ENCODE data around the gene ATP6V1G1. TPM values are rescaled to one million over a fixed set of nuclear protein-coding genes. Genes with fewer than 3 reads are reported as not detected.

Gene ATP6V1G1
- total RNA-seq, 1 donor from 2014 or later = 188 TPM

- Mint-ChIP-seq H3K36me3 (ENCODE audit: low read depth, unreplicated experiment) (no peaks in the 10 kb centered on the region), H3K27me3 (ENCODE audit: low read depth, unreplicated experiment) (peaks cover 2% of the 10 kb centered on the region), H3K27ac (ENCODE audit: unreplicated experiment) (no peak overlapping the region), H3K9me3 (ENCODE audit: unreplicated experiment) (no peaks in the 10 kb centered on the region), H3K4me3 (ENCODE audit: unreplicated experiment) (no peak overlapping the region), H3K4me1 (ENCODE audit: low read depth, unreplicated experiment) (peaks cover 9% of the 10 kb centered on the region)
- no peaks in the 10 kb centered on the region for H3K27me3 ChIP-seq (ENCODE audit: insufficient read depth, low read length)
- H3K27ac ChIP-seq (ENCODE audit: low read depth, low read length) = no peak overlapping the region
- no peak overlapping the region for H2AFZ ChIP-seq (ENCODE audit: low read depth, low read length)
- no peak overlapping the region for H3K9ac ChIP-seq (ENCODE audit: low read length)
- no peak for FAIRE-seq
- no peaks in the 10 kb centered on the region for H3K9me3 ChIP-seq (ENCODE audit: insufficient read depth, low read depth, low read length)
- DNase-seq (ENCODE audit: low read depth) = no peak
- H3K4me1 ChIP-seq (ENCODE audit: insufficient read depth, low read length) = no peaks in the 10 kb centered on the region
- no peak overlapping the region for H3K4me2 ChIP-seq (ENCODE audit: low read length)
- H4K20me1 ChIP-seq (ENCODE audit: insufficient read depth, low read length) = no peaks in the 10 kb centered on the region
- TF ChIP-seq CTCF (IDR thresholded peaks at IDR 0.05; ENCODE audit: insufficient read depth, low read depth, low read length) (no peak), EZH2 (IDR thresholded peaks at IDR 0.05; ENCODE audit: insufficient read depth, low read length) (no peak)
- H3K36me3 ChIP-seq (ENCODE audit: insufficient read depth, low read length) = no peaks in the 10 kb centered on the region
- H3K4me3 ChIP-seq (ENCODE audit: insufficient read depth, low read depth, low read length) = no peak overlapping the region
- H3K79me2 ChIP-seq (ENCODE audit: insufficient read depth, low read length) = no peaks in the 10 kb centered on the region
Measured at GRCh38 chr9:114580609-114581193, 6.9 kb upstream of the ATP6V1G1 start.

GRCh38 chr9:114583371-114584155 lies 4.0 kb upstream of the ATP6V1G1 start:
- Histone ChIP-seq H3K27me3 (ENCODE audit: insufficient read depth, low read length) (no peaks in the 10 kb centered on the region), H3K36me3 (ENCODE audit: insufficient read depth, low read length) (no peaks in the 10 kb centered on the region), H3K27ac (ENCODE audit: low read depth, low read length) (no peak overlapping the region), H3K9ac (ENCODE audit: low read length) (no peak overlapping the region), H3K4me3 (ENCODE audit: insufficient read depth, low read depth, low read length) (no peak overlapping the region), H4K20me1 (ENCODE audit: insufficient read depth, low read length) (peaks cover 7% of the 10 kb centered on the region), H2AFZ (ENCODE audit: low read depth, low read length) (peak overlapping the region; percentile 35), H3K4me2 (ENCODE audit: low read length) (no peak overlapping the region), H3K9me3 (ENCODE audit: insufficient read depth, low read depth, low read length) (no peaks in the 10 kb centered on the region), H3K79me2 (ENCODE audit: insufficient read depth, low read length) (peaks cover 11% of the 10 kb centered on the region), H3K4me1 (ENCODE audit: insufficient read depth, low read length) (peaks cover 6% of the 10 kb centered on the region)
- DNase-seq (ENCODE audit: low read depth) (no peak), FAIRE-seq (no peak)
- no peaks in the 10 kb centered on the region for H3K36me3 Mint-ChIP-seq (ENCODE audit: low read depth, unreplicated experiment)
- peak overlapping the region; percentile 93 for H3K27ac Mint-ChIP-seq (ENCODE audit: unreplicated experiment)
- no peak overlapping the region for H3K4me3 Mint-ChIP-seq (ENCODE audit: unreplicated experiment)
- no peaks in the 10 kb centered on the region for H3K27me3 Mint-ChIP-seq (ENCODE audit: low read depth, unreplicated experiment)
- H3K4me1 Mint-ChIP-seq (ENCODE audit: low read depth, unreplicated experiment) = peaks cover 9% of the 10 kb centered on the region
- TF ChIP-seq CTCF (IDR thresholded peaks at IDR 0.05; ENCODE audit: insufficient read depth, low read depth, low read length) (no peak), EZH2 (IDR thresholded peaks at IDR 0.05; ENCODE audit: insufficient read depth, low read length) (no peak)
- H3K9me3 Mint-ChIP-seq (ENCODE audit: unreplicated experiment) = no peaks in the 10 kb centered on the region

- Histone ChIP-seq H4K20me1 (ENCODE audit: insufficient read depth, low read length) (peaks cover 49% of the 10 kb centered on the region), H3K4me2 (ENCODE audit: low read length) (peak overlapping the region; percentile 99), H3K9ac (ENCODE audit: low read length) (peak overlapping the region; percentile 99), H3K36me3 (ENCODE audit: insufficient read depth, low read length) (peaks cover 5% of the 10 kb centered on the region), H3K9me3 (ENCODE audit: insufficient read depth, low read depth, low read length) (no peaks in the 10 kb centered on the region), H3K27me3 (ENCODE audit: insufficient read depth, low read length) (no peaks in the 10 kb centered on the region), H3K4me3 (ENCODE audit: insufficient read depth, low read depth, low read length) (peak overlapping the region; percentile 99), H3K27ac (ENCODE audit: low read depth, low read length) (peak overlapping the region; percentile 97), H3K79me2 (ENCODE audit: insufficient read depth, low read length) (peaks cover 57% of the 10 kb centered on the region), H2AFZ (ENCODE audit: low read depth, low read length) (peak overlapping the region; percentile 79), H3K4me1 (ENCODE audit: insufficient read depth, low read length) (peaks cover 27% of the 10 kb centered on the region)
- H3K4me3 Mint-ChIP-seq (ENCODE audit: unreplicated experiment) = peak overlapping the region; percentile 98
- no peak for TF ChIP-seq CTCF (IDR thresholded peaks at IDR 0.05; ENCODE audit: insufficient read depth, low read depth, low read length)
- TF ChIP-seq EZH2 (IDR thresholded peaks at IDR 0.05; ENCODE audit: insufficient read depth, low read length) = no peak
- peaks cover 38% of the 10 kb centered on the region for H3K4me1 Mint-ChIP-seq (ENCODE audit: low read depth, unreplicated experiment)
- H3K36me3 Mint-ChIP-seq (ENCODE audit: low read depth, unreplicated experiment) = peaks cover 3% of the 10 kb centered on the region
- peak; percentile 48 for DNase-seq (ENCODE audit: low read depth)
- no peaks in the 10 kb centered on the region for H3K27me3 Mint-ChIP-seq (ENCODE audit: low read depth, unreplicated experiment)
- H3K9me3 Mint-ChIP-seq (ENCODE audit: unreplicated experiment) = no peaks in the 10 kb centered on the region
- H3K27ac Mint-ChIP-seq (ENCODE audit: unreplicated experiment) = peak overlapping the region; percentile 99
- no peak for FAIRE-seq
Measured at GRCh38 chr9:114588210-114588609, 641 bp downstream of the ATP6V1G1 start.

Measured in astrocyte (in vitro differentiated cells and primary cell).